CD14-positive monocyte (primary cell): ENCODE results near the gene ING2. TPM values are rescaled to one million over a fixed set of nuclear protein-coding genes. Genes with fewer than 3 reads are reported as not detected.

Source experiments
- DNase-seq, 3 donors: peaks; one replicate each; pipeline ENCODE4 v3.0.0-alpha.2; 2011 to 2022
- H2AFZ ChIP-seq: 2 replicates; pipeline ENCODE4 v1.6.0; 2012; ENCODE audit warnings: mild to moderate bottlenecking, low read depth, low read length, inconsistent platforms; ENCODE audit not compliant: insufficient read depth, poor library complexity, severe bottlenecking
- H3K27ac ChIP-seq, 2 donors: 1 replicate in 1 of 2; 2 replicates in 1 of 2; pipeline ENCODE4 v1.5.1; 2012 to 2013; ENCODE audit warnings: low read length in 2 of 2, control low read depth in 1 of 2, inconsistent platforms in 1 of 2, low read depth in 1 of 2, mild to moderate bottlenecking in 1 of 2
- H3K27me3 ChIP-seq, 2 donors: one replicate each; pipeline versions ENCODE4 v1.6.0 to v1.6.1; 2011 to 2013; ENCODE audit warnings: low read length in 2 of 2; ENCODE audit not compliant: control insufficient read depth in 2 of 2, insufficient read depth in 2 of 2
- H3K36me3 ChIP-seq, 2 donors: replicated peaks in 1 of 2; 1 replicate in 1 of 2; 2 replicates in 1 of 2; pipeline versions ENCODE4 v1.5.1 to v1.6.1; 2012 to 2013; ENCODE audit warnings: low read length in 2 of 2, control low read depth in 1 of 2, inconsistent platforms in 1 of 2, mild to moderate bottlenecking in 1 of 2; ENCODE audit not compliant: insufficient read depth in 2 of 2, control insufficient read depth in 1 of 2
- H3K4me1 ChIP-seq, 2 donors: 1 replicate in 1 of 2; 2 replicates in 1 of 2; pipeline versions ENCODE4 v1.5.1 to v1.6.1; 2012 to 2013; ENCODE audit warnings: low read length in 2 of 2, control low read depth in 1 of 2, inconsistent platforms in 1 of 2, mild to moderate bottlenecking in 1 of 2, moderate library complexity in 1 of 2; ENCODE audit not compliant: insufficient read depth in 2 of 2, control insufficient read depth in 1 of 2
- H3K4me2 ChIP-seq: replicated peaks from 2 replicates; pipeline ENCODE3; 2012; ENCODE audit warnings: low read length, moderate library complexity, mild to moderate bottlenecking; ENCODE audit not compliant: poor library complexity, severe bottlenecking; ENCODE audit errors: extremely low read depth
- H3K4me3 ChIP-seq, 3 experiments: fragments of 200-600 bp in 1 of 3; sonication (generic) in 1 of 3; replicated peaks in 1 of 3; 1 replicate in 2 of 3; 2 replicates in 1 of 3; pipeline ENCODE4 v1.5.1; 2011 to 2013; ENCODE audit warnings: low read length in 3 of 3, mild to moderate bottlenecking in 3 of 3, control low read depth in 2 of 3, low read depth in 2 of 3, inconsistent platforms in 1 of 3, moderate library complexity in 1 of 3
- H3K79me2 ChIP-seq: 2 replicates; pipeline ENCODE4 v1.6.0; 2012; ENCODE audit warnings: mild to moderate bottlenecking, control low read depth, inconsistent platforms, low read length, moderate library complexity; ENCODE audit not compliant: insufficient read depth
- H3K9ac ChIP-seq: 2 replicates; pipeline ENCODE4 v1.6.0; 2017; ENCODE audit warnings: low read length, mild to moderate bottlenecking; ENCODE audit not compliant: insufficient read depth, poor library complexity, severe bottlenecking
- H3K9me3 ChIP-seq, 2 donors: replicated peaks in 1 of 2; 1 replicate in 1 of 2; 2 replicates in 1 of 2; pipeline versions ENCODE4 v1.5.1 to v1.6.1; 2012 to 2013; ENCODE audit warnings: low read length in 2 of 2, control low read depth in 1 of 2; ENCODE audit not compliant: control insufficient read depth in 1 of 2, insufficient read depth in 1 of 2
- H4K20me1 ChIP-seq: 2 replicates; pipeline ENCODE4 v1.6.0; 2012; ENCODE audit warnings: mild to moderate bottlenecking, low read length, control low read depth, moderate library complexity; ENCODE audit not compliant: insufficient read depth
- H3K27ac Mint-ChIP-seq, 7 donors: one replicate each; pipeline ENCODE4 v1.8.0; 2020; ENCODE audit warnings: mild to moderate bottlenecking in 7 of 7, mixed read lengths in 7 of 7, moderate library complexity in 6 of 7, inconsistent platforms in 2 of 7
- H3K27me3 Mint-ChIP-seq, 3 donors: one replicate each; pipeline ENCODE4 v1.8.0; 2021 to 2022; ENCODE audit warnings: low read depth in 3 of 3, mild to moderate bottlenecking in 3 of 3, mixed read lengths in 3 of 3, moderate library complexity in 3 of 3, inconsistent platforms in 1 of 3
- H3K36me3 Mint-ChIP-seq, 2 donors: one replicate each; pipeline ENCODE4 v1.8.0; 2020; ENCODE audit warnings: mixed read lengths in 2 of 2, inconsistent platforms in 1 of 2, mild to moderate bottlenecking in 1 of 2
- H3K4me1 Mint-ChIP-seq: one replicate; pipeline ENCODE4 v1.8.0; 2020; ENCODE audit warnings: mild to moderate bottlenecking, mixed read lengths
- H3K4me3 Mint-ChIP-seq, 2 donors: one replicate each; pipeline ENCODE4 v1.8.0; 2020; ENCODE audit warnings: mild to moderate bottlenecking in 2 of 2, mixed read lengths in 2 of 2, moderate library complexity in 1 of 2
- H3K9me3 Mint-ChIP-seq, 7 donors: one replicate each; pipeline ENCODE4 v1.8.0; 2020 to 2022; ENCODE audit warnings: mixed read lengths in 7 of 7, mild to moderate bottlenecking in 6 of 7, moderate library complexity in 6 of 7, inconsistent platforms in 2 of 7
- WGBS: methylation state at CpG from one replicate; pipeline ENCODE4 v1.1.5; 2013; ENCODE audit warnings: missing lambda C conversion rate; ENCODE audit not compliant: insufficient coverage; 5-methylcytosine and 5-hydroxymethylcytosine counted together
- intact Hi-C, 2 donors: fragments of 100-400 bp; cut with micrococcal nuclease; formaldehyde crosslinking; loops; one replicate each; pipeline versions ENCODE4 v1.15.0 to v1.15.1; 2023
- polyA plus RNA-seq, 3 donors: library from polyadenylated mRNA; depleted of rRNA in 1 of 3; unstranded in 2 of 3; stranded (reverse) in 1 of 3; fragments of 300-500 nt in 2 of 3; fragments of >200 nt in 1 of 3; fragmentation: Illumina TruSeq in 2 of 3; gene quantifications; 1 replicate in 2 of 3; 2 replicates in 1 of 3; pipeline ENCODE4 v1.2.3, GENCODE V29; 2012 to 2021
- TF ChIP-seq, protein P1 (sequence below): fragments of 200-600 bp; IDR thresholded peaks from one replicate; pipeline ENCODE4 v1.8.0; 2022; ENCODE audit warnings: antibody characterized with exemption, mild to moderate bottlenecking

ING2 gene
- polyA plus RNA-seq, 3 donors: 6.6 to 12.2 (median 10.5) TPM

DNA sequence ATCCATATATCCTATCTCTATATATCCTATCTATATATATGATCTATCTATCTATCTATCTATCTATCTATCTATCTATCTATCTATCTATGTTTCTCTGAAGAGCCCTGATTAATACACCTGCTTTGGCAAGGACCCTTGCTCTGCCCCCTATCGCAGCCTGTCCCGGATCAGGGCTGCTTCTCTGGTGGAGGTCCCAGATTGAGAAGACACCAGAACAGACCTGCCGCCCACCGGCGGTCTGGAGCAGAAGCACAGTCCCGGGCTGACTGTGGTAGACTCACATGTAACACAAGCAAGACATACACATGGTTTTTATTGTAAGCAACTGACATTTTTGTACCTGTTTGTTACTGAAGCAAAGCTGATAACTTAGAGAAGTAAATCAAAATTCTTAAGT is 52.8 kb downstream of the ING2 start:
- peaks cover 0 to under 1% of the 10 kb centered on the region in 2 donors for H3K9me3 ChIP-seq
- Mint-ChIP-seq H3K4me1 (peaks cover 3% of the 10 kb centered on the region), H3K27me3 (peaks cover 0 to 6% (median 2%) of the 10 kb centered on the region in 3 donors), H3K9me3 (peaks cover 0 to 11% (median 5%) of the 10 kb centered on the region in 7 donors), H3K36me3 (no peaks in the 10 kb centered on the region), H3K27ac (peak overlapping the region in 1 of 7 donors; percentile 50), H3K4me3 (no peak overlapping the region)
- H4K20me1 ChIP-seq: no peaks in the 10 kb centered on the region
- intact Hi-C loops: no loop called here
- H3K36me3 ChIP-seq: no peaks in the 10 kb centered on the region
- H3K27ac ChIP-seq: no peak overlapping the region
- no peak overlapping the region for H3K9ac ChIP-seq
- DNase-seq: no peak
- no peak overlapping the region for H3K4me2 ChIP-seq
- H2AFZ ChIP-seq: no peak overlapping the region
- no peaks in the 10 kb centered on the region for H3K4me1 ChIP-seq
- H3K79me2 ChIP-seq: no peaks in the 10 kb centered on the region
- no peaks in the 10 kb centered on the region for H3K27me3 ChIP-seq
- H3K4me3 ChIP-seq: no peak overlapping the region
- TF ChIP-seq, protein P1, sequence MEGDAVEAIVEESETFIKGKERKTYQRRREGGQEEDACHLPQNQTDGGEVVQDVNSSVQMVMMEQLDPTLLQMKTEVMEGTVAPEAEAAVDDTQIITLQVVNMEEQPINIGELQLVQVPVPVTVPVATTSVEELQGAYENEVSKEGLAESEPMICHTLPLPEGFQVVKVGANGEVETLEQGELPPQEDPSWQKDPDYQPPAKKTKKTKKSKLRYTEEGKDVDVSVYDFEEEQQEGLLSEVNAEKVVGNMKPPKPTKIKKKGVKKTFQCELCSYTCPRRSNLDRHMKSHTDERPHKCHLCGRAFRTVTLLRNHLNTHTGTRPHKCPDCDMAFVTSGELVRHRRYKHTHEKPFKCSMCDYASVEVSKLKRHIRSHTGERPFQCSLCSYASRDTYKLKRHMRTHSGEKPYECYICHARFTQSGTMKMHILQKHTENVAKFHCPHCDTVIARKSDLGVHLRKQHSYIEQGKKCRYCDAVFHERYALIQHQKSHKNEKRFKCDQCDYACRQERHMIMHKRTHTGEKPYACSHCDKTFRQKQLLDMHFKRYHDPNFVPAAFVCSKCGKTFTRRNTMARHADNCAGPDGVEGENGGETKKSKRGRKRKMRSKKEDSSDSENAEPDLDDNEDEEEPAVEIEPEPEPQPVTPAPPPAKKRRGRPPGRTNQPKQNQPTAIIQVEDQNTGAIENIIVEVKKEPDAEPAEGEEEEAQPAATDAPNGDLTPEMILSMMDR: no peak
- 92% methylated on average over 2 of the region's 6 CpGs for WGBS

DNA sequence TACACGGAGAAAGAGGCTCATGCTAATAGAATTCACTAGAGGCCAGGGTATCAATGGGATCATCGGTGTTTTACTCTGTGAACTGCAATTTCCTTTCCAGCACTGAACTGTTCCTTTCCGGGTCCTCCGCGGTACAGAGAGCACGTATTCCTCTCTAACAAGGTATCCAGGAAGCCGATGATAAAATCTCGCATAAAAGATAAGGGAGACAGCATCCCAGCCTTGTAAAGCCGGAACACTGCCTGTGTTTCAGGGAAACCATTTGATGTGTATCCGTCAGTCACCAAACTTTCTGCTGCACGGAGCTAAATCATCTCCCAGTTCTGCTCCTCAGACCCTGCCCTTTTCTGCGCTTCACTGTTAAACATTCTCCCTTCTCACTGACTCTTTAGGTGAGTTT is 54.0 kb downstream of the ING2 start:
- Histone ChIP-seq H3K4me2 (no peak overlapping the region), H3K9me3 (no peaks in the 10 kb centered on the region), H3K79me2 (no peaks in the 10 kb centered on the region), H3K27me3 (no peaks in the 10 kb centered on the region), H4K20me1 (no peaks in the 10 kb centered on the region), H3K36me3 (no peaks in the 10 kb centered on the region), H2AFZ (no peak overlapping the region), H3K9ac (no peak overlapping the region), H3K4me1 (no peaks in the 10 kb centered on the region), H3K4me3 (no peak overlapping the region), H3K27ac (no peak overlapping the region)
- H3K9me3 Mint-ChIP-seq: peaks cover 0 to 2% (median 0%) of the 10 kb centered on the region in 7 donors
- H3K4me1 Mint-ChIP-seq: peaks cover 3% of the 10 kb centered on the region
- WGBS: 79% methylated on average over 12 of the region's 12 CpGs
- TF ChIP-seq, protein P1: no peak
- no peaks in the 10 kb centered on the region for H3K36me3 Mint-ChIP-seq
- intact Hi-C loops: no loop called here
- no peak for DNase-seq
- no peak overlapping the region for H3K4me3 Mint-ChIP-seq
- H3K27me3 Mint-ChIP-seq: peaks cover 1 to 6% (median 2%) of the 10 kb centered on the region in 3 donors
- H3K27ac Mint-ChIP-seq: no peak overlapping the region
